Esophagus muscularis mucosa (tissue), 3 donors: ENCODE data around the gene AUTS2.

Experiments
- CTCF ChIP-seq, 3 experiments: fragments of 200-600 bp in 2 of 3; fragments of 450-650 bp in 1 of 3; sonication (generic) in 2 of 3; IDR thresholded peaks; one replicate each; pipeline ENCODE4 v1.5.1; 2017 to 2019; ENCODE audit warnings: antibody characterized with exemption in 3 of 3, mild to moderate bottlenecking in 2 of 3, moderate library complexity in 1 of 3
- POLR2A ChIP-seq: fragments of 450-650 bp; IDR thresholded peaks from one replicate; pipeline ENCODE4 v1.6.1; 2017; ENCODE audit warnings: antibody characterized with exemption, moderate library complexity, mild to moderate bottlenecking, low read depth
- POLR2AphosphoS5 ChIP-seq, 2 donors: sonication (generic); formaldehyde crosslinking; IDR thresholded peaks; one replicate each; pipeline ENCODE4 v1.6.1; 2017; ENCODE audit warnings: antibody characterized with exemption in 2 of 2

- no peak for TF ChIP-seq CTCF (IDR thresholded peaks at IDR 0.05)
- no peak for TF ChIP-seq POLR2A
- TF ChIP-seq POLR2AphosphoS5 (IDR thresholded peaks at IDR 0.05): no peak
Measured at GRCh38 chr7:69603351-69603750, 5.1 kb downstream of the AUTS2 start.
